Endothelial cell of umbilical vein (primary cell): ENCODE measurements around the gene GLIS2. TPM values are rescaled to one million over a fixed set of nuclear protein-coding genes. Genes with fewer than 3 reads are reported as not detected.

Experiments
- BruUV-seq: library from RNA; stranded (reverse); fragments of 400-500 nt; replicated peaks from 2 replicates; lab custom pipeline; 2021; lab: Mats Ljungman, UMichigan
- CTCF ChIA-PET: fragments of 300-600, 350-600 bp; sonication (Branson Sonifier 250); formaldehyde crosslinking; loops from one replicate; lab custom pipeline; 2021; ENCODE audit warnings: antibody characterized with exemption, inconsistent platforms; lab: Charles Lee
- POLR2A ChIA-PET: fragments of 300-600, 350-600 bp; sonication (Branson Sonifier 250); formaldehyde crosslinking; loops from one replicate; lab custom pipeline; 2021; ENCODE audit warnings: antibody characterized with exemption, inconsistent platforms; lab: Charles Lee
- DNase-seq: peaks from one replicate; pipeline ENCODE4 v3.0.0-alpha.2; 2011; ENCODE audit warnings: low read depth, low spot score
- FAIRE-seq: peaks from 2 replicates; lab custom pipeline; 2011; peaks lifted over from hg19 to GRCh38; lab: Jason Lieb, UNC
- H2AFZ ChIP-seq: 2 replicates; pipeline ENCODE4 v1.6.0; 2012; ENCODE audit warnings: low read depth, low read length, control low read depth, inconsistent platforms
- H3K27ac ChIP-seq: 2 replicates; pipeline ENCODE4 v1.5.1; 2011; ENCODE audit warnings: low read depth, mild to moderate bottlenecking, control low read depth, low read length, moderate library complexity; ENCODE audit not compliant: insufficient read depth
- H3K27me3 ChIP-seq, 2 experiments: 2 replicates each; pipeline versions ENCODE4 v1.6.0 to v1.6.1; 2011; ENCODE audit warnings: low read length in 2 of 2, mixed read lengths in 1 of 2; ENCODE audit not compliant: control insufficient read depth in 2 of 2, insufficient read depth in 2 of 2
- H3K36me3 ChIP-seq, 2 experiments: 2 replicates in 1 of 2; 3 replicates in 1 of 2; pipeline ENCODE4 v1.5.1; 2011; ENCODE audit warnings: low read length in 2 of 2, mild to moderate bottlenecking in 1 of 2, moderate library complexity in 1 of 2; ENCODE audit not compliant: control insufficient read depth in 2 of 2, insufficient read depth in 2 of 2; ENCODE audit errors: extremely low read depth in 1 of 2
- H3K4me1 ChIP-seq: 3 replicates; pipeline ENCODE4 v1.5.1; 2011; ENCODE audit warnings: mild to moderate bottlenecking, low read length; ENCODE audit not compliant: control insufficient read depth, insufficient read depth; ENCODE audit errors: extremely low read depth
- H3K4me2 ChIP-seq: 2 replicates; pipeline ENCODE4 v1.6.1; 2011; ENCODE audit warnings: low read length, control low read depth, mixed read lengths; ENCODE audit not compliant: insufficient read depth
- H3K4me3 ChIP-seq, 3 experiments: fragments of 200-600 bp in 1 of 3; sonication (generic), shearing (Covaris generic) in 1 of 3; replicated peaks in 1 of 3; 2 replicates each; pipeline ENCODE4 v1.5.1; 2011 to 2016; ENCODE audit warnings: control low read depth in 3 of 3, low read length in 3 of 3, mild to moderate bottlenecking in 2 of 3, inconsistent platforms in 1 of 3, low read depth in 1 of 3, moderate library complexity in 1 of 3; ENCODE audit not compliant: insufficient read depth in 1 of 3
- H3K79me2 ChIP-seq: 2 replicates; pipeline ENCODE4 v1.6.0; 2012; ENCODE audit warnings: low read length, inconsistent platforms; ENCODE audit not compliant: control insufficient read depth, insufficient read depth
- H3K9ac ChIP-seq: replicated peaks from 2 replicates; pipeline ENCODE3; 2011; ENCODE audit warnings: low read length, control low read depth; ENCODE audit not compliant: insufficient read depth; ENCODE audit errors: extremely low read depth
- H3K9me1 ChIP-seq: replicated peaks from 3 replicates; pipeline ENCODE4 v1.6.0; 2011; ENCODE audit warnings: mild to moderate bottlenecking, low read length; ENCODE audit not compliant: control insufficient read depth, insufficient read depth; ENCODE audit errors: extremely low read depth
- H3K9me3 ChIP-seq: replicated peaks from 2 replicates; pipeline ENCODE4 v1.5.1; 2012; ENCODE audit warnings: low read length, inconsistent platforms; ENCODE audit not compliant: control insufficient read depth, insufficient read depth
- H4K20me1 ChIP-seq: replicated peaks from 2 replicates; pipeline ENCODE3; 2011; ENCODE audit warnings: mild to moderate bottlenecking, low read length; ENCODE audit not compliant: control insufficient read depth, insufficient read depth; ENCODE audit errors: extremely low read depth
- GATA2 ChIP-seq: IDR thresholded peaks from 2 replicates; pipeline ENCODE4 v1.7.0; 2011; ENCODE audit warnings: low read depth, mild to moderate bottlenecking, moderate library complexity, mixed read lengths, low read length; ENCODE audit not compliant: insufficient read length, insufficient read depth
- JUN ChIP-seq: IDR thresholded peaks from 2 replicates; pipeline ENCODE4 v1.6.1; 2011; ENCODE audit warnings: borderline replicate concordance, low read depth; ENCODE audit not compliant: insufficient read length, insufficient read depth
- POLR2AphosphoS5 ChIP-seq: IDR thresholded peaks from 2 replicates; pipeline ENCODE4 v1.6.1; 2012; ENCODE audit warnings: low read depth, mild to moderate bottlenecking, control low read depth, low read length, moderate library complexity; ENCODE audit not compliant: insufficient read depth
- dilution Hi-C: fragments of 300-500 bp; cut with MboI; formaldehyde crosslinking; loops from one replicate; pipeline ENCODE4 v1.15.0; 2019; ENCODE audit warnings: low sequenced_read_pairs; ENCODE audit not compliant: extremely low pct_ligation_motif_present
- intact Hi-C: fragments of 100-400 bp; cut with micrococcal nuclease; formaldehyde crosslinking; loops from one replicate; pipeline ENCODE4 v1.10.0; 2022
- polyA plus RNA-seq, 4 experiments: library from polyadenylated mRNA; depleted of rRNA in 3 of 4; stranded (reverse) in 3 of 4; unstranded in 1 of 4; fragments of >200 nt; gene quantifications; 2 replicates each; pipeline versions ENCODE4 v1.2.1 to v1.2.3, GENCODE V29; 2011 to 2012; ENCODE audit warnings: missing spikeins in 1 of 4
- total RNA-seq: library from RNA; stranded (reverse); gene quantifications from 2 replicates; pipeline ENCODE4 v1.2.3, GENCODE V29; 2021
- TF ChIP-seq, protein P1 (sequence below), 2 donors: IDR thresholded peaks; 1 replicate in 1 of 2; 2 replicates in 1 of 2; pipeline ENCODE4 v1.5.1; 2011; ENCODE audit warnings: low read length in 2 of 2, mild to moderate bottlenecking in 2 of 2, moderate library complexity in 2 of 2, control low read depth in 1 of 2, inconsistent platforms in 1 of 2, low read depth in 1 of 2; ENCODE audit not compliant: insufficient read depth in 1 of 2; ENCODE audit errors: extremely low read depth in 1 of 2

Gene GLIS2
- total and polyA plus RNA-seq, 2 donors (not counting 3 experiments of a cell fraction or from before 2014, with no cell fraction given) = 4.6 to 10.1 TPM

DNA sequence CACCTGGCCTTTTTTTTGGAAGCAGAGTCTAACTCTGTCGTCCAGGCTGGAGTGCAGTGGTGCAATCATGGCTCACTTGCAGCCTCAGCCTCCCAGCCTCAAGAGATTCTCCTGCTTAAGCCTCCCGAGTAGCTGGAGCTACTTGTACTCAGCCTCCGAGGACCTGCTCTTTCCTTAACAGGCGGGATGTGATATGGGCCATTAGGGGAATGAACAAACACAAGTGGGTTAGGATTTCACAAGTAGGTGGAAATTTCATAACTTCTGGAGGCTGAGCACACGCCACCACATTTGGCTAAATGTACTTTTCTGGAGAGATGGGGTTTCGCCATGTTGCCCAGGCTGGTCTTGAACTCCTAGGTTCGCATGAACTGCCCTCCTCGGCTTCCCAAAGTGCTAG lies 31.1 kb downstream of the GLIS2 start:
- no peaks in the 10 kb centered on the region for H3K9me1 ChIP-seq
- H3K27ac ChIP-seq = no peak overlapping the region
- H3K79me2 ChIP-seq = peaks cover 53% of the 10 kb centered on the region
- DNase-seq (no peak), FAIRE-seq (no peak)
- ChIA-PET CTCF (interaction anchor here (0.7 to 2.7 kb wide), 6 partner anchors 24 to 93 kb away, joined by 3 to 7 read pairs (median 4); partner anchors contain the start of gene GLIS2), POLR2A (no interaction called here)
- H2AFZ ChIP-seq = no peak overlapping the region
- H3K4me1 ChIP-seq = peaks cover 3% of the 10 kb centered on the region
- no peaks in the 10 kb centered on the region for H3K9me3 ChIP-seq
- no peak overlapping the region for H3K4me2 ChIP-seq
- TF ChIP-seq JUN = no peak
- no peak for TF ChIP-seq POLR2AphosphoS5
- no peak for TF ChIP-seq GATA2
- TF ChIP-seq, protein P1, sequence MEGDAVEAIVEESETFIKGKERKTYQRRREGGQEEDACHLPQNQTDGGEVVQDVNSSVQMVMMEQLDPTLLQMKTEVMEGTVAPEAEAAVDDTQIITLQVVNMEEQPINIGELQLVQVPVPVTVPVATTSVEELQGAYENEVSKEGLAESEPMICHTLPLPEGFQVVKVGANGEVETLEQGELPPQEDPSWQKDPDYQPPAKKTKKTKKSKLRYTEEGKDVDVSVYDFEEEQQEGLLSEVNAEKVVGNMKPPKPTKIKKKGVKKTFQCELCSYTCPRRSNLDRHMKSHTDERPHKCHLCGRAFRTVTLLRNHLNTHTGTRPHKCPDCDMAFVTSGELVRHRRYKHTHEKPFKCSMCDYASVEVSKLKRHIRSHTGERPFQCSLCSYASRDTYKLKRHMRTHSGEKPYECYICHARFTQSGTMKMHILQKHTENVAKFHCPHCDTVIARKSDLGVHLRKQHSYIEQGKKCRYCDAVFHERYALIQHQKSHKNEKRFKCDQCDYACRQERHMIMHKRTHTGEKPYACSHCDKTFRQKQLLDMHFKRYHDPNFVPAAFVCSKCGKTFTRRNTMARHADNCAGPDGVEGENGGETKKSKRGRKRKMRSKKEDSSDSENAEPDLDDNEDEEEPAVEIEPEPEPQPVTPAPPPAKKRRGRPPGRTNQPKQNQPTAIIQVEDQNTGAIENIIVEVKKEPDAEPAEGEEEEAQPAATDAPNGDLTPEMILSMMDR (IDR thresholded peaks at IDR 0.05; ENCODE audit: extremely low read depth in 1 of 2, insufficient read depth in 1 of 2, low read depth in 1 of 2, low read length in 2 of 2) = no peak
- intact Hi-C loops = no loop called here
- no TSS peak for BruUV-seq
- H4K20me1 ChIP-seq = no peaks in the 10 kb centered on the region
- no peak overlapping the region for H3K4me3 ChIP-seq
- dilution Hi-C loops = no loop called here
- peaks cover 0 to 3% of the 10 kb centered on the region in 2 experiments for H3K36me3 ChIP-seq
- no peak overlapping the region for H3K9ac ChIP-seq
- H3K27me3 ChIP-seq = no peaks in the 10 kb centered on the region
